Left lung (tissue), 10 donors: Measurements from ENCODE around the gene CACNA1C. TPM values are rescaled to one million over a fixed set of nuclear protein-coding genes. Genes with fewer than 3 reads are reported as not detected.

Source experiments
- ATAC-seq: fragments of 200-7000 bp; cut with Tn5 transposase; one replicate; pipeline ENCODE4 v1.9.1; 2020; ENCODE audit warnings: moderate library complexity
- DNase-seq, 4 donors: peaks; one replicate each; pipeline ENCODE4 v3.0.0-alpha.2; 2013 to 2020
- H3K27ac ChIP-seq, 2 donors: fragments of 200-600 bp; sonication (generic) in 1 of 2; one replicate each; pipeline versions ENCODE4 v1.5.0 to v1.8.0; 2020 to 2021
- H3K27me3 ChIP-seq, 2 donors: fragments of 200-600 bp; sonication (generic) in 1 of 2; one replicate each; pipeline versions ENCODE4 v1.5.0 to v1.8.0; 2020 to 2021
- H3K36me3 ChIP-seq, 2 donors: fragments of 200-600 bp; sonication (generic) in 1 of 2; one replicate each; pipeline versions ENCODE4 v1.5.0 to v1.8.0; 2020 to 2021
- H3K4me1 ChIP-seq, 2 donors: fragments of 200-600 bp; one replicate each; pipeline ENCODE4 v1.8.0; 2021
- H3K4me3 ChIP-seq, 2 donors: fragments of 200-600 bp; sonication (generic) in 1 of 2; one replicate each; pipeline versions ENCODE4 v1.5.0 to v1.8.0; 2020 to 2021; ENCODE audit warnings: mild to moderate bottlenecking in 1 of 2
- H3K9me3 ChIP-seq, 2 donors: fragments of 200-600 bp; sonication (generic) in 1 of 2; one replicate each; pipeline versions ENCODE4 v1.5.0 to v1.8.0; 2020 to 2021
- CTCF ChIP-seq, 2 donors: fragments of 200-600 bp; sonication (generic) in 1 of 2; IDR thresholded peaks; one replicate each; pipeline versions ENCODE4 v1.5.0 to v1.8.0; 2021; ENCODE audit warnings: antibody characterized with exemption in 2 of 2
- intact Hi-C, 2 donors: fragments of 100-400 bp; cut with DNase I; formaldehyde crosslinking; loops; one replicate each; pipeline versions ENCODE4 v1.11.2 to v1.14.2; 2022
- polyA plus RNA-seq, 6 donors: library from polyadenylated mRNA; unstranded; fragments of 120-200 nt; gene quantifications; one replicate each; pipeline ENCODE4 v1.2.1, GENCODE V29; 2013; ENCODE audit not compliant: insufficient read length in 6 of 6
- total RNA-seq, 2 donors: library from RNA; stranded (reverse); fragmentation: NEBNext Ultra II Directional; extraction: Animal tissue kit (Norgen Biotek cat#: 25700); gene quantifications; one replicate each; pipeline ENCODE4 v1.2.1, GENCODE V29; 2021
- donor health status: DM: no; HTN: yes; CAD: no.
- donor health status: DM: no; HTN: no; CAD: no.

CACNA1C gene
- total and polyA plus RNA-seq, 8 donors: 11.9 to 21.9 (median 14.2) TPM

GRCh38 chr12:2551412-2551900 lies 498.7 kb downstream of the CACNA1C start:
- DNase-seq: peak in 1 of 4 donors; percentile 43
- no peaks in the 10 kb centered on the region for H3K9me3 ChIP-seq
- H3K4me3 ChIP-seq: no peak overlapping the region
- H3K4me1 ChIP-seq: peaks cover 0 to 8% of the 10 kb centered on the region in 2 donors
- H3K27ac ChIP-seq: no peak overlapping the region
- no peaks in the 10 kb centered on the region for H3K36me3 ChIP-seq
- no peak for TF ChIP-seq CTCF (IDR thresholded peaks at IDR 0.05)
- intact Hi-C loops: no loop called here
- no peaks in the 10 kb centered on the region for H3K27me3 ChIP-seq
- peak; percentile 43 for ATAC-seq

- Histone ChIP-seq H3K27ac (no peak overlapping the region), H3K4me3 (no peak overlapping the region), H3K4me1 (peaks cover 0 to 8% of the 10 kb centered on the region in 2 donors), H3K9me3 (no peaks in the 10 kb centered on the region), H3K36me3 (no peaks in the 10 kb centered on the region), H3K27me3 (no peaks in the 10 kb centered on the region)
- TF ChIP-seq CTCF (IDR thresholded peaks at IDR 0.05): no peak
- ATAC-seq (no peak), DNase-seq (no peak)
- intact Hi-C loops: no loop called here
Observed at GRCh38 chr12:2552000-2552756, 499.4 kb downstream of the CACNA1C start.

- H3K27ac ChIP-seq: no peak overlapping the region
- intact Hi-C loops: no loop called here
Observed at GRCh38 chr12:2553388-2554126, 500.8 kb downstream of the CACNA1C start.

GRCh38 chr12:2555487-2556082 lies 502.8 kb downstream of the CACNA1C start:
- Histone ChIP-seq H3K27me3 (no peaks in the 10 kb centered on the region), H3K4me3 (no peak overlapping the region), H3K27ac (no peak overlapping the region), H3K4me1 (peaks cover 0 to 13% of the 10 kb centered on the region in 2 donors), H3K36me3 (no peaks in the 10 kb centered on the region), H3K9me3 (no peaks in the 10 kb centered on the region)
- DNase-seq (no peak), ATAC-seq (no peak)
- no peak for TF ChIP-seq CTCF (IDR thresholded peaks at IDR 0.05)
- intact Hi-C loops: no loop called here

More at GRCh38 chr12:2553388-2554126, 500.8 kb downstream of the CACNA1C start:
- Histone ChIP-seq H3K27me3 (no peaks in the 10 kb centered on the region), H3K4me1 (peaks cover 0 to 8% of the 10 kb centered on the region in 2 donors), H3K9me3 (no peaks in the 10 kb centered on the region), H3K4me3 (no peak overlapping the region), H3K36me3 (no peaks in the 10 kb centered on the region)
- ATAC-seq: no peak
- TF ChIP-seq CTCF (IDR thresholded peaks at IDR 0.05): no peak
- DNase-seq: no peak

- no peak for ATAC-seq
- no peak for DNase-seq
- intact Hi-C loops: no loop called here
- Histone ChIP-seq H3K36me3 (no peaks in the 10 kb centered on the region), H3K4me3 (no peak overlapping the region), H3K9me3 (no peaks in the 10 kb centered on the region), H3K27me3 (no peaks in the 10 kb centered on the region), H3K4me1 (peaks cover 0 to 5% of the 10 kb centered on the region in 2 donors), H3K27ac (no peak overlapping the region)
- no peak for TF ChIP-seq CTCF (IDR thresholded peaks at IDR 0.05)
Observed at GRCh38 chr12:2557597-2557996, 504.8 kb downstream of the CACNA1C start.
